ENCODE results near the gene MYRF.

GRCh38 chr11:61769169-61769920 lies 16.9 kb downstream of the MYRF start:
- no peak for TF ChIP-seq POLR2AphosphoS5 (IDR thresholded peaks at IDR 0.05)
- TF ChIP-seq POLR2A (IDR thresholded peaks at IDR 0.05): no peak
- TF ChIP-seq CTCF (IDR thresholded peaks at IDR 0.05): no peak
